ENCODE results near the gene CTNNBIP1. TPM values are rescaled to one million over a fixed set of nuclear protein-coding genes. Genes with fewer than 3 reads are reported as not detected.

CTNNBIP1 gene
- polyA plus RNA-seq, 3 donors, result 26.2 to 26.8 (median 26.3) TPM

DNA sequence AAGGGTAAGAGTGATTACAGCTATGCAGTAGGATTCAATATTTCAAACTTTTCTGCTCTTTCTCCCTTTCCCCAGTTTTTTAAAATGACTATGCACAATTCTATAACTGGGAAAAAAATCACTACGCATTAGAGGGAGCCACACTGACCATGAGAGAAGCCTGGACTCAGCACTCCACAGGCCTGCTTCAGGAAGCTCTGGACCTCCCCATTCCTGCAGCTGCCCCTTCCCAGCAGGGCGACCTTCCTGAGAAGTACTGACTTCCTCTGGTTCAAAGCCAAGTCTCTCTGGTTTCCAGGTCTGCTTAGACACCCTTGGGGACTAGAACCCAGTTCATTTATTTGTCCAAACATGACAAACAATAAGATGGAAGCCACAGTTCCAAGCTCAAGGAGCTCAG lies 44.3 kb downstream of the CTNNBIP1 start:
- Mint-ChIP-seq H3K4me1 (no peaks in the 10 kb centered on the region), H3K27me3 (ENCODE audit: low read depth in 3 of 3) (peaks cover 0 to 4% (median 0%) of the 10 kb centered on the region in 3 donors), H3K4me3 (no peak overlapping the region), H3K9me3 (peaks cover 0 to 2% (median 0%) of the 10 kb centered on the region in 7 donors), H3K36me3 (peaks cover 39 to 73% of the 10 kb centered on the region in 2 donors), H3K27ac (no peak overlapping the region)
- Histone ChIP-seq H3K9me3 (replicated peaks in 1 of 2; ENCODE audit: control insufficient read depth in 1 of 2, insufficient read depth in 1 of 2, low read length in 2 of 2) (no peaks in the 10 kb centered on the region), H3K4me2 (replicated peaks; ENCODE audit: extremely low read depth, low read length, poor library complexity, severe bottlenecking) (no peak overlapping the region), H3K4me1 (ENCODE audit: control insufficient read depth in 1 of 2, insufficient read depth in 2 of 2, low read length in 2 of 2) (no peaks in the 10 kb centered on the region), H3K36me3 (replicated peaks in 1 of 2; ENCODE audit: control insufficient read depth in 1 of 2, insufficient read depth in 2 of 2, low read length in 2 of 2) (peaks cover 32 to 74% of the 10 kb centered on the region in 2 donors), H3K79me2 (ENCODE audit: insufficient read depth, low read length) (no peaks in the 10 kb centered on the region), H3K27ac (ENCODE audit: low read depth in 1 of 2, low read length in 2 of 2) (no peak overlapping the region), H4K20me1 (ENCODE audit: insufficient read depth, low read length) (peaks cover 15% of the 10 kb centered on the region), H2AFZ (ENCODE audit: insufficient read depth, low read depth, low read length, poor library complexity, severe bottlenecking) (no peak overlapping the region), H3K4me3 (replicated peaks in 1 of 3; ENCODE audit: low read depth in 2 of 3, low read length in 3 of 3) (no peak overlapping the region), H3K27me3 (ENCODE audit: control insufficient read depth in 2 of 2, insufficient read depth in 2 of 2, low read length in 2 of 2) (no peaks in the 10 kb centered on the region), H3K9ac (ENCODE audit: insufficient read depth, low read length, poor library complexity, severe bottlenecking) (no peak overlapping the region)
- 75% methylated on average over 1 of the region's 2 CpGs for WGBS (ENCODE audit: insufficient coverage)
- intact Hi-C loops (cut with micrococcal nuclease), result loop anchor here (2.0 to 10.0 kb wide), 5 partner anchors 81 to 371 kb away; no protein-coding TSS in a partner anchor
- DNase-seq, result no peak
- TF ChIP-seq CTCF (IDR thresholded peaks at IDR 0.05), result no peak

- no peak overlapping the region for H3K9ac ChIP-seq (ENCODE audit: insufficient read depth, low read length, poor library complexity, severe bottlenecking)
- no peak overlapping the region for H3K4me2 ChIP-seq (replicated peaks; ENCODE audit: extremely low read depth, low read length, poor library complexity, severe bottlenecking)
- peaks cover 21 to 64% of the 10 kb centered on the region in 2 donors for H3K36me3 ChIP-seq (replicated peaks in 1 of 2; ENCODE audit: control insufficient read depth in 1 of 2, insufficient read depth in 2 of 2, low read length in 2 of 2)
- intact Hi-C loops (cut with micrococcal nuclease), result loop anchor here in 1 of 2 donors (10.0 kb wide), 2 partner anchors 139 to 369 kb away; no protein-coding TSS in a partner anchor
- no peaks in the 10 kb centered on the region for H3K79me2 ChIP-seq (ENCODE audit: insufficient read depth, low read length)
- no peaks in the 10 kb centered on the region for H3K4me1 ChIP-seq (ENCODE audit: control insufficient read depth in 1 of 2, insufficient read depth in 2 of 2, low read length in 2 of 2)
- DNase-seq, result no peak
- H3K27ac ChIP-seq (ENCODE audit: low read depth in 1 of 2, low read length in 2 of 2), result no peak overlapping the region
- H3K9me3 Mint-ChIP-seq, result peaks cover 0 to 2% (median 0%) of the 10 kb centered on the region in 7 donors
- H3K4me3 Mint-ChIP-seq, result no peak overlapping the region
- H3K36me3 Mint-ChIP-seq, result peaks cover 26 to 68% of the 10 kb centered on the region in 2 donors
- H3K9me3 ChIP-seq (replicated peaks in 1 of 2; ENCODE audit: control insufficient read depth in 1 of 2, insufficient read depth in 1 of 2, low read length in 2 of 2), result no peaks in the 10 kb centered on the region
- peaks cover 15% of the 10 kb centered on the region for H4K20me1 ChIP-seq (ENCODE audit: insufficient read depth, low read length)
- H3K4me3 ChIP-seq (replicated peaks in 1 of 3; ENCODE audit: low read depth in 2 of 3, low read length in 3 of 3), result no peak overlapping the region
- H3K27me3 Mint-ChIP-seq (ENCODE audit: low read depth in 3 of 3), result peaks cover 0 to 4% (median 1%) of the 10 kb centered on the region in 3 donors
- WGBS (ENCODE audit: insufficient coverage), result 88% methylated on average over 2 of the region's 10 CpGs
- peaks cover 2% of the 10 kb centered on the region for H3K4me1 Mint-ChIP-seq
- H2AFZ ChIP-seq (ENCODE audit: insufficient read depth, low read depth, low read length, poor library complexity, severe bottlenecking), result no peak overlapping the region
- H3K27me3 ChIP-seq (ENCODE audit: control insufficient read depth in 2 of 2, insufficient read depth in 2 of 2, low read length in 2 of 2), result no peaks in the 10 kb centered on the region
- no peak overlapping the region for H3K27ac Mint-ChIP-seq
- TF ChIP-seq CTCF (IDR thresholded peaks at IDR 0.05), result no peak
Observed at GRCh38 chr1:9863371-9863770, 46.7 kb downstream of the CTNNBIP1 start.

Measured in CD14-positive monocyte (primary cell).